ENCODE results near the gene MAD1L1. TPM values are rescaled to one million over a fixed set of nuclear protein-coding genes. Genes with fewer than 3 reads are reported as not detected.

Gene MAD1L1
- total RNA-seq, 1 experiment from 2014 or later: 46.7 TPM

DNA sequence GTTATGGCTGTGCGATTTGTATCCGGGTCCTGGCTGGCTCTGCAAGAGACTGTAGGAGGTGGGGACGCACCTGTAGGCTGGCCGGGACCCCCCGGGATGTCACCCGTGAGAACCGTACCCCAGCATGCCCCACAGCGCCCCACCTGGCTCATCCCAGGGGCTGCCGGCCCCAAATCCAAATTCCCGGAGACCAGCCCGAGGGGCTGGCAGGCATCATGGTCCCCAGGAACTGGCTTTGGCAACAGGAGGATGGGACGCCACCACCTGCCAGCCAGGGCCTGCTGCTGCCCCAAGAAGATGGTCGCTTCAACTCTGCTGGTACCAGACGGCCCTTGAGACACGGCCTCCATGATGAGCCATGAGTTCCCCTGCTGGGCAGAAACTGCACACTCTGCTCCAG, 323.3 kb downstream of the MAD1L1 start:
- Histone ChIP-seq H3K9me3 (ENCODE audit: low read depth, low read length, poor library complexity, severe bottlenecking) (no peaks in the 10 kb centered on the region), H3K36me3 (ENCODE audit: insufficient read depth, low read length, poor library complexity, severe bottlenecking) (no peaks in the 10 kb centered on the region), H3K4me1 (ENCODE audit: insufficient read depth, low read length, poor library complexity, severe bottlenecking) (peaks cover 7% of the 10 kb centered on the region), H3K4me3 (ENCODE audit: low read depth, low read length, poor library complexity, severe bottlenecking) (no peak overlapping the region), H3K27me3 (replicated peaks; ENCODE audit: insufficient read depth, low read depth, low read length, poor library complexity) (no peaks in the 10 kb centered on the region), H3K27ac (ENCODE audit: low read depth, low read length, poor library complexity, severe bottlenecking) (no peak overlapping the region)
- ChIA-PET POLR2A (ENCODE audit: low non-redundant PET) (no interaction called here), CTCF (no interaction called here)
- no TSS peak for BruUV-seq (replicated peaks)
- no peak for DNase-seq (ENCODE audit: low spot score)
- TF ChIP-seq, protein P1, sequence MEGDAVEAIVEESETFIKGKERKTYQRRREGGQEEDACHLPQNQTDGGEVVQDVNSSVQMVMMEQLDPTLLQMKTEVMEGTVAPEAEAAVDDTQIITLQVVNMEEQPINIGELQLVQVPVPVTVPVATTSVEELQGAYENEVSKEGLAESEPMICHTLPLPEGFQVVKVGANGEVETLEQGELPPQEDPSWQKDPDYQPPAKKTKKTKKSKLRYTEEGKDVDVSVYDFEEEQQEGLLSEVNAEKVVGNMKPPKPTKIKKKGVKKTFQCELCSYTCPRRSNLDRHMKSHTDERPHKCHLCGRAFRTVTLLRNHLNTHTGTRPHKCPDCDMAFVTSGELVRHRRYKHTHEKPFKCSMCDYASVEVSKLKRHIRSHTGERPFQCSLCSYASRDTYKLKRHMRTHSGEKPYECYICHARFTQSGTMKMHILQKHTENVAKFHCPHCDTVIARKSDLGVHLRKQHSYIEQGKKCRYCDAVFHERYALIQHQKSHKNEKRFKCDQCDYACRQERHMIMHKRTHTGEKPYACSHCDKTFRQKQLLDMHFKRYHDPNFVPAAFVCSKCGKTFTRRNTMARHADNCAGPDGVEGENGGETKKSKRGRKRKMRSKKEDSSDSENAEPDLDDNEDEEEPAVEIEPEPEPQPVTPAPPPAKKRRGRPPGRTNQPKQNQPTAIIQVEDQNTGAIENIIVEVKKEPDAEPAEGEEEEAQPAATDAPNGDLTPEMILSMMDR (conservative IDR thresholded peaks at IDR 0.05; ENCODE audit: low read depth, low read length): no peak
- TF ChIP-seq EZH2 (IDR thresholded peaks at IDR 0.05; ENCODE audit: borderline replicate concordance, low read depth, low read length, poor library complexity, severe bottlenecking): no peak
- intact Hi-C loops (cut with micrococcal nuclease; ENCODE audit: unreplicated experiment): no loop called here

GRCh38 chr7:1908823-1909420, 323.8 kb downstream of the MAD1L1 start:
- BruUV-seq (replicated peaks): no TSS peak
- intact Hi-C loops (cut with micrococcal nuclease; ENCODE audit: unreplicated experiment): no loop called here
- ChIA-PET POLR2A (ENCODE audit: low non-redundant PET) (no interaction called here), CTCF (no interaction called here)
- Histone ChIP-seq H3K9me3 (ENCODE audit: low read depth, low read length, poor library complexity, severe bottlenecking) (no peaks in the 10 kb centered on the region), H3K27me3 (replicated peaks; ENCODE audit: insufficient read depth, low read depth, low read length, poor library complexity) (no peaks in the 10 kb centered on the region), H3K4me3 (ENCODE audit: low read depth, low read length, poor library complexity, severe bottlenecking) (no peak overlapping the region), H3K27ac (ENCODE audit: low read depth, low read length, poor library complexity, severe bottlenecking) (no peak overlapping the region), H3K4me1 (ENCODE audit: insufficient read depth, low read length, poor library complexity, severe bottlenecking) (peaks cover 7% of the 10 kb centered on the region), H3K36me3 (ENCODE audit: insufficient read depth, low read length, poor library complexity, severe bottlenecking) (no peaks in the 10 kb centered on the region)
- TF ChIP-seq, protein P1 (conservative IDR thresholded peaks at IDR 0.05; ENCODE audit: low read depth, low read length): no peak
- TF ChIP-seq EZH2 (IDR thresholded peaks at IDR 0.05; ENCODE audit: borderline replicate concordance, low read depth, low read length, poor library complexity, severe bottlenecking): no peak
- no peak for DNase-seq (ENCODE audit: low spot score)

- CTCF ChIA-PET: no interaction called here
- no peak overlapping the region for H3K27ac ChIP-seq (ENCODE audit: low read depth, low read length, poor library complexity, severe bottlenecking)
- no peaks in the 10 kb centered on the region for H3K36me3 ChIP-seq (ENCODE audit: insufficient read depth, low read length, poor library complexity, severe bottlenecking)
- no peaks in the 10 kb centered on the region for H3K27me3 ChIP-seq (replicated peaks; ENCODE audit: insufficient read depth, low read depth, low read length, poor library complexity)
- DNase-seq (ENCODE audit: low spot score): no peak
- POLR2A ChIA-PET (ENCODE audit: low non-redundant PET): no interaction called here
- H3K9me3 ChIP-seq (ENCODE audit: low read depth, low read length, poor library complexity, severe bottlenecking): no peaks in the 10 kb centered on the region
- no peak for TF ChIP-seq EZH2 (IDR thresholded peaks at IDR 0.05; ENCODE audit: borderline replicate concordance, low read depth, low read length, poor library complexity, severe bottlenecking)
- TF ChIP-seq, protein P1 (conservative IDR thresholded peaks at IDR 0.05; ENCODE audit: low read depth, low read length): no peak
- intact Hi-C loops (cut with micrococcal nuclease; ENCODE audit: unreplicated experiment): no loop called here
- H3K4me3 ChIP-seq (ENCODE audit: low read depth, low read length, poor library complexity, severe bottlenecking): no peak overlapping the region
- no peaks in the 10 kb centered on the region for H3K4me1 ChIP-seq (ENCODE audit: insufficient read depth, low read length, poor library complexity, severe bottlenecking)
- BruUV-seq (replicated peaks): no TSS peak
Measured at GRCh38 chr7:1907751-1908365, 324.9 kb downstream of the MAD1L1 start.
